Retinal pigment epithelial cell (primary cell): Measurements from ENCODE around the gene CPAMD8.

ENCODE experiments used
- DNase-seq: peaks from one replicate; pipeline ENCODE4 v3.0.0-alpha.2; 2010; ENCODE audit warnings: low read depth
- H3K4me3 ChIP-seq: 2 replicates; pipeline ENCODE4 v1.5.1; 2011; ENCODE audit warnings: mild to moderate bottlenecking, low read length, control low read depth, moderate library complexity
- CTCF ChIP-seq: conservative IDR thresholded peaks from 2 replicates; pipeline ENCODE4 v1.5.1; 2011; ENCODE audit warnings: low read depth, low read length, control low read depth, inconsistent platforms

Gene CPAMD8

GRCh38 chr19:16928916-16929315 lies 97.7 kb downstream of the CPAMD8 start:
- no peak for TF ChIP-seq CTCF
- DNase-seq = no peak

GRCh38 chr19:16928351-16928750 lies 98.3 kb downstream of the CPAMD8 start:
- H3K4me3 ChIP-seq = no peak overlapping the region
- TF ChIP-seq CTCF = no peak

More at GRCh38 chr19:16928916-16929315, 97.7 kb downstream of the CPAMD8 start:
- no peak overlapping the region for H3K4me3 ChIP-seq

GRCh38 chr19:16927883-16928282 lies 98.7 kb downstream of the CPAMD8 start:
- no peak for DNase-seq
- TF ChIP-seq CTCF = no peak
- no peak overlapping the region for H3K4me3 ChIP-seq

More at GRCh38 chr19:16928351-16928750, 98.3 kb downstream of the CPAMD8 start:
- no peak for DNase-seq

GRCh38 chr19:16922949-16923348 lies 103.7 kb downstream of the CPAMD8 start:
- no peak for DNase-seq
- TF ChIP-seq CTCF = no peak
- H3K4me3 ChIP-seq = no peak overlapping the region

- H3K4me3 ChIP-seq = no peak overlapping the region
- no peak for DNase-seq
- no peak for TF ChIP-seq CTCF
Measured at GRCh38 chr19:16922592-16922934, 104.0 kb downstream of the CPAMD8 start.

GRCh38 chr19:16921766-16922591 lies 104.6 kb downstream of the CPAMD8 start:
- DNase-seq = no peak
- no peak overlapping the region for H3K4me3 ChIP-seq
- no peak for TF ChIP-seq CTCF
